Left lobe of liver (tissue), 2 donors: ENCODE data around the gene CLEC12A. TPM values are rescaled to one million over a fixed set of nuclear protein-coding genes. Genes with fewer than 3 reads are reported as not detected.
A peak's percentile ranks its signal among the peaks of the same experiment; 100 is the strongest.

Experiments used
- ATAC-seq: fragments of 200-7000 bp; cut with Tn5 transposase; one replicate; pipeline ENCODE4 v1.9.1; 2020; ENCODE audit warnings: mild to moderate bottlenecking, moderate library complexity
- DNase-seq: peaks from one replicate; pipeline ENCODE4 v3.0.0-alpha.2; 2020; ENCODE audit warnings: low spot score
- total RNA-seq: library from RNA; stranded (reverse); gene quantifications from one replicate; pipeline ENCODE4 v1.2.1, GENCODE V29; 2021
- donor health status: DM: no; HTN: no; CAD: no; lungs with moderate emphysema.
- donor health status: DM: no; HTN: yes; CAD: no.

The CLEC12A gene
- total RNA-seq, 1 donor from 2014 or later, result 0.38 TPM

DNA sequence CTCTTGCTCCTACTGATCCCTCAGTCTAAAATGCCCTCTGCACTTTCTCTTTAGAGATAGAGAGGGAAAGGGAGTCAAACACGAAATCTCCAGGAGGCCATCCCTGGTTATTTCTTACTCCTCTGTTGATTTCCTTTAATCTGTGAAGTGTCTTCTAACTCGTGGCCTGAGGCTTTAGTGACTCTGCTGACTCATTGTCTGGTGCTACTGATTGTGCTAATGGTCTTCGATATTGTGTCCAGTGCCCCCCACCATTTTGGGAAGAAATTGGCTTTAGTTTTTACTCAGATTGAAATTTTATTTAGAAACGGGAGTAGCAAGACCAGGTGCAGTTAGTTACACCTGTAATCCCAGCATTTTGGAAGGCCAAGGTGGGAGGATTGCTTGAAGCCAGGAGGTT, 60.1 kb downstream of the CLEC12A start:
- DNase-seq, result no peak
- no peak for ATAC-seq

DNA sequence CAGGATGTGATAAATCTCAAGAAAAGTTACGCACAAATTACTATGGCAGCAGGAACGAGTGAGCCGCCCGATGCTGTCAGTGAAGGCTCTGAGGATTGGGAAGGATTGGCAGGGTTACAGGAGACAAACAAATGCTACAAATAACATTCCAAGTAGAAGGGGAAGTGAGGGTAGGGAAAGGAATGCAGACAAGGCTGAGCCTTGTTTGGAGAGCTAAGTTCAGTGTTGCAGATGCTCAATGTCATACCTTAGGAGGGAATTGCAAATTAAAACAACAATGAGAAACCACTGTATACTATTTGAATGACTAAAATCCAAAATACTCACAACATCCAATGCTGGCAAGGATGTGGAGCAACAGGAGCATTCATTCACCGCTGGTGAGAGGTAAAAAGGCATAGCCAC, 60.6 kb downstream of the CLEC12A start:
- DNase-seq (no peak), ATAC-seq (no peak)

DNA sequence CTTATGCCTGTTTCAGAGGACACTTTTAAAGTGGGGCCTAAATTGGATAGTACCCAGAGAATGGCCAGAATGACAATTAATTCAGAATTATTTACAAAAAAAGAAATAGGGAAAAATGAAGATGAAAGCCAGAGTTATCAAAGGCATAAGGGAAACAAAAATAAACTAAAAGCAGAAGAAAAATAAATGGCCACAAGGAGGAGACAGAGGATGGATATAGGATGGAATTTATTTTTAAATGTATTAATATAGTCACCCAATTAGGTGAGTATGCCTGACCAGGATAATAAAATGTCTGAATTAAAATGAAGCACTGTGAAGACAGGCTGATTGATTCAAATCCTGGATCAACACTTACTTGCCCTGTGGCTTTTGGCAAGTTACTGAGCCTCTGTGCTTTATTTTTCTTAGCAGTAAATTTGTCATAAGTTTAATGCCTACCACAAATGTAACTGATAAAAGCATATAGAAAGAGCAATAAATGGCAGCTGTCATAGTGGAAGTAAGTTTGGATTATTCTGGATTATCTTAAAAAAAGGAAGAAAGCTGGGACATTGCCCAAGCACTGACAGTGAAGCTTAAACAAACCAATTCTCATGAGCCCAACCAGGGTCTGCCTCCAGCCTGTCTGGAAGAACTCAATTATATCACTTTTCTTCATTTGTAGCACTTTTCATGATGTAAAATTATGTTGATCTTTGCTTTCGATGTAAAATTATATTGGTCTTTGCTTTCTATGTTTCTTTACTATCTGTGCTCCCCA, 62.8 kb downstream of the CLEC12A start:
- DNase-seq, result no peak
- ATAC-seq, result peak; percentile 47

Other genes starting within 250 kb of the CLEC12A start
- 0.38 TPM for gene CLECL1, start 238.3 kb upstream of the CLEC12A start, total RNA-seq
- gene CD69, start 210.5 kb upstream of the CLEC12A start, total RNA-seq, result 0.53 TPM
- gene KLRF1, start 143.9 kb upstream of the CLEC12A start, total RNA-seq, result not detected
- 1.4 TPM for gene CLEC2B, start 102.1 kb upstream of the CLEC12A start, total RNA-seq
- gene KLRF2, start 89.9 kb upstream of the CLEC12A start, total RNA-seq, result not detected
- gene CLEC2A, start 39.0 kb upstream of the CLEC12A start, total RNA-seq, result not detected
- 10.7 TPM for gene CLEC1B, start 27.7 kb downstream of the CLEC12A start, total RNA-seq
- gene CLEC12B, start 39.2 kb downstream of the CLEC12A start, total RNA-seq, result not detected
- gene CLEC9A, start 59.3 kb downstream of the CLEC12A start, total RNA-seq, result not detected
- gene CLEC1A, start 127.6 kb downstream of the CLEC12A start, total RNA-seq, result 0.70 TPM
- gene CLEC7A, start 158.8 kb downstream of the CLEC12A start, total RNA-seq, result 1.2 TPM
- 0.50 TPM for gene OLR1, start 200.7 kb downstream of the CLEC12A start, total RNA-seq
- gene TMEM52B, start 207.6 kb downstream of the CLEC12A start, total RNA-seq, result not detected
- gene GABARAPL1, start 241.5 kb downstream of the CLEC12A start, total RNA-seq, result 92.9 TPM